GM21723 (cell line): ENCODE measurements around the gene AKAP6.

Source experiments
- ATAC-seq: cut with Tn5 transposase; IDR thresholded peaks from one replicate; pipeline ENCODE4 v1.9.1; 2021; ENCODE audit warnings: mild to moderate bottlenecking, moderate library complexity; ENCODE audit not compliant: unreplicated experiment

Gene AKAP6

GRCh38 chr14:32847867-32848266, 518.8 kb downstream of the AKAP6 start:
- no peak for ATAC-seq

- ATAC-seq: no peak
Measured at GRCh38 chr14:32865827-32866376, 536.8 kb downstream of the AKAP6 start.

- ATAC-seq: no peak
Measured at GRCh38 chr14:32883188-32883587, 554.1 kb downstream of the AKAP6 start.
